ENCODE data around the gene TET1. TPM values are rescaled to one million over a fixed set of nuclear protein-coding genes. Genes with fewer than 3 reads are reported as not detected.
"Not testable (repeated sequence)": the region's sequence is repeated elsewhere in the genome, so short reads cannot be mapped to it uniquely, and the experiment has no call there.

The TET1 gene
- total RNA-seq, 2 donors from 2014 or later, result 5.1 to 6.0 TPM

GRCh38 chr10:68603766-68604165 lies 43.6 kb downstream of the TET1 start:
- H3K36me3 ChIP-seq, result no peaks in the 10 kb centered on the region
- H3K4me1 ChIP-seq (replicated peaks), result peaks cover 11% of the 10 kb centered on the region
- WGBS, result 96% methylated on average over 3 of the region's 3 CpGs
- no peaks in the 10 kb centered on the region for H3K27me3 ChIP-seq (replicated peaks; ENCODE audit: insufficient read depth)
- no peak overlapping the region for H3K27ac ChIP-seq
- TF ChIP-seq POLR2AphosphoS5 (IDR thresholded peaks at IDR 0.05) (no peak), POLR2A (IDR thresholded peaks at IDR 0.05) (no peak), CTCF (IDR thresholded peaks at IDR 0.05) (no peak)
- no peak overlapping the region for H3K4me3 ChIP-seq
- DNase-seq (ENCODE audit: low spot score), result no peak
- no peaks in the 10 kb centered on the region for H3K9me3 ChIP-seq
- intact Hi-C loops (cut with DNase I), result no loop called here

GRCh38 chr10:68604441-68604840 lies 44.3 kb downstream of the TET1 start:
- no peak overlapping the region for H3K27ac ChIP-seq
- 100% methylated on average over 1 of the region's 1 CpG for WGBS
- H3K27me3 ChIP-seq (replicated peaks; ENCODE audit: insufficient read depth), result no peaks in the 10 kb centered on the region
- TF ChIP-seq POLR2A (IDR thresholded peaks at IDR 0.05) (no peak), CTCF (IDR thresholded peaks at IDR 0.05) (no peak), POLR2AphosphoS5 (IDR thresholded peaks at IDR 0.05) (no peak)
- no peak overlapping the region for H3K4me3 ChIP-seq
- H3K36me3 ChIP-seq, result no peaks in the 10 kb centered on the region
- intact Hi-C loops (cut with DNase I), result no loop called here
- H3K4me1 ChIP-seq (replicated peaks), result peaks cover 8% of the 10 kb centered on the region
- no peak for DNase-seq (ENCODE audit: low spot score)
- no peaks in the 10 kb centered on the region for H3K9me3 ChIP-seq

GRCh38 chr10:68606918-68607317 lies 46.8 kb downstream of the TET1 start:
- TF ChIP-seq POLR2AphosphoS5 (IDR thresholded peaks at IDR 0.05) (no peak), CTCF (IDR thresholded peaks at IDR 0.05) (no peak), POLR2A (IDR thresholded peaks at IDR 0.05) (no peak)
- WGBS, result 43% methylated on average over 5 of the region's 5 CpGs
- Histone ChIP-seq H3K27me3 (replicated peaks; ENCODE audit: insufficient read depth) (no peaks in the 10 kb centered on the region), H3K4me1 (replicated peaks) (no peaks in the 10 kb centered on the region), H3K27ac (no peak overlapping the region), H3K4me3 (no peak overlapping the region), H3K9me3 (no peaks in the 10 kb centered on the region), H3K36me3 (no peaks in the 10 kb centered on the region)
- intact Hi-C loops (cut with DNase I), result no loop called here
- no peak for DNase-seq (ENCODE audit: low spot score)

- DNase-seq (ENCODE audit: low spot score); H3K36me3 ChIP-seq; H3K9me3 ChIP-seq; intact Hi-C loops (cut with DNase I); H3K4me1 ChIP-seq (replicated peaks); H3K27ac ChIP-seq; H3K27me3 ChIP-seq (replicated peaks; ENCODE audit: insufficient read depth); H3K4me3 ChIP-seq: not testable (repeated sequence)
- 98% methylated on average over 10 of the region's 10 CpGs for WGBS
Measured at GRCh38 chr10:68610023-68610422, 49.9 kb downstream of the TET1 start.

- TF ChIP-seq CTCF (IDR thresholded peaks at IDR 0.05), result no peak
- no peak overlapping the region for H3K27ac ChIP-seq
- intact Hi-C loops (cut with DNase I), result no loop called here
- DNase-seq (ENCODE audit: low spot score), result no peak
- H3K4me3 ChIP-seq, result no peak overlapping the region
- no peaks in the 10 kb centered on the region for H3K4me1 ChIP-seq (replicated peaks)
- no peaks in the 10 kb centered on the region for H3K36me3 ChIP-seq
- no peaks in the 10 kb centered on the region for H3K27me3 ChIP-seq (replicated peaks; ENCODE audit: insufficient read depth)
- H3K9me3 ChIP-seq, result no peaks in the 10 kb centered on the region
- 97% methylated on average over 3 of the region's 3 CpGs for WGBS
Measured at GRCh38 chr10:68611227-68611626, 51.1 kb downstream of the TET1 start.

GRCh38 chr10:68613974-68614373 lies 53.8 kb downstream of the TET1 start:
- H3K4me1 ChIP-seq (replicated peaks); H3K36me3 ChIP-seq; H3K27ac ChIP-seq; H3K27me3 ChIP-seq (replicated peaks; ENCODE audit: insufficient read depth); DNase-seq (ENCODE audit: low spot score); H3K9me3 ChIP-seq; H3K4me3 ChIP-seq; intact Hi-C loops (cut with DNase I): not testable (repeated sequence)

GRCh38 chr10:68617691-68618090 lies 57.6 kb downstream of the TET1 start:
- H3K27me3 ChIP-seq (replicated peaks; ENCODE audit: insufficient read depth); H3K36me3 ChIP-seq; H3K9me3 ChIP-seq; DNase-seq (ENCODE audit: low spot score); H3K4me1 ChIP-seq (replicated peaks); intact Hi-C loops (cut with DNase I); H3K4me3 ChIP-seq; H3K27ac ChIP-seq: not testable (repeated sequence)
- 92% methylated on average over 10 of the region's 10 CpGs for WGBS
